A673 (cell line): ENCODE measurements around the gene CCL4.

Experiments used
- EZH2 ChIP-seq: fragments of 200-600 bp; sonication (generic); IDR thresholded peaks from 2 replicates; pipeline ENCODE4 v1.6.1; 2017; ENCODE audit warnings: borderline replicate concordance, low read depth, mild to moderate bottlenecking, mixed read lengths, antibody characterized with exemption, low read length; ENCODE audit not compliant: poor library complexity, severe bottlenecking
- TF ChIP-seq, protein P1 (sequence below): fragments of 300-800, 200-600 bp; sonication (generic); conservative IDR thresholded peaks from 2 replicates; pipeline ENCODE4 v1.5.1; 2017; ENCODE audit warnings: low read depth, mild to moderate bottlenecking, antibody characterized with exemption, low read length, moderate library complexity, mixed read lengths

DNA sequence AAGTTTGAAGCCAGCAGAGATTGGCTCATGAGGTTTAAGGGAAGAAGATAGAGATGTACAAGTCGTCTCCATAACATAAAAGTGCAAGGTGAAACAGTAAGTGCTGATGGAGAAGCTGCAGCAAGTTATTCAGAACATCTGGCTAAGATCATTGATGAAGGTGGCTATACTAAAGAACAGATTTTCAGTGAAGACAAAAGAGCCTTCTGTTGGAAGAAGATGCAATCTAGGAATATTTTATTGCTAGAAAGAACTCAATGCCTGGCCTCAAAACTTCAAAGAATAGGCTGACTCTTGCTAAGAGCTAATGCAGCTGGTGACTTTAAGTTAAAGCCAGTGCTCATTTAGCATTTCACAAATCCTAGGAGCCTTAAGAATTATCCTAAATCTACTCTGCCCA, 26.0 kb downstream of the CCL4 start:
- TF ChIP-seq EZH2, result no peak
- TF ChIP-seq, protein P1, sequence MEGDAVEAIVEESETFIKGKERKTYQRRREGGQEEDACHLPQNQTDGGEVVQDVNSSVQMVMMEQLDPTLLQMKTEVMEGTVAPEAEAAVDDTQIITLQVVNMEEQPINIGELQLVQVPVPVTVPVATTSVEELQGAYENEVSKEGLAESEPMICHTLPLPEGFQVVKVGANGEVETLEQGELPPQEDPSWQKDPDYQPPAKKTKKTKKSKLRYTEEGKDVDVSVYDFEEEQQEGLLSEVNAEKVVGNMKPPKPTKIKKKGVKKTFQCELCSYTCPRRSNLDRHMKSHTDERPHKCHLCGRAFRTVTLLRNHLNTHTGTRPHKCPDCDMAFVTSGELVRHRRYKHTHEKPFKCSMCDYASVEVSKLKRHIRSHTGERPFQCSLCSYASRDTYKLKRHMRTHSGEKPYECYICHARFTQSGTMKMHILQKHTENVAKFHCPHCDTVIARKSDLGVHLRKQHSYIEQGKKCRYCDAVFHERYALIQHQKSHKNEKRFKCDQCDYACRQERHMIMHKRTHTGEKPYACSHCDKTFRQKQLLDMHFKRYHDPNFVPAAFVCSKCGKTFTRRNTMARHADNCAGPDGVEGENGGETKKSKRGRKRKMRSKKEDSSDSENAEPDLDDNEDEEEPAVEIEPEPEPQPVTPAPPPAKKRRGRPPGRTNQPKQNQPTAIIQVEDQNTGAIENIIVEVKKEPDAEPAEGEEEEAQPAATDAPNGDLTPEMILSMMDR, result no peak
